Activated CD4-positive, alpha-beta T cell treated with anti-CD3 and anti-CD28 coated beads for 1 hour (primary cell): ENCODE results near the gene EFCAB6.

Experiments
- DNase-seq: peaks from one replicate; pipeline ENCODE4 v3.0.0-alpha.2; 2020

EFCAB6 gene

DNA sequence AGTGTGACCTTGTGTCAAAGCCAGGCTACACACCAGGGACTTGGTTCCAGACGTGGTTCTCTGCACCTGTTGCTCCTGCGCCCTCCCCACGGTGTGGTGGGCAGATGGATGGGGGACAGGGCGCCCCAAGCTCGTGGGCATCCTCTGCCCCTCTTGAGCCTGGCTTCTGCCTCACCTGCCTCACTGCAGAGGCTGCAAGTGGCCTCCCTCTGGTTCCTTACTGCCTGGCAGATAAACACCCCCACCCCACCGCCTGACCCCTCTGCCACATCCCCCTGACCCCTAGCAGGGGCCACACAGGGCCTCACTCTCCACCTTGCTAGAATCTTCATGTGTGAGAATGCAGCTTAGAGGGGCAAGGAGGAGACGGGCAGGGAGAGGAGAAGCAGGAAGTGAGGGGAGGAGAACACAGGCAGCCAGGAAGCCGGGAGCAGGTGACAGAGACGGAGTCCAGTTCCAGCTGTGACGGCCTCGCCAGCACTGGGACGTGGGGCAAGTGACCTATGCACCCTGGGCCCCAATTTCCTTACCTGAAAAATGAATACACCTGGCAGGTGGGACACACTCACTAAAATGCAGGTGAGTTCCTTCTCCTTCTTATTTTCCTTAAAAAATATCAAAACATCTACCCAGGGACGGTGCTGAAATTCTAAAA lies 178.3 kb downstream of the EFCAB6 start:
- DNase-seq: no peak

DNA sequence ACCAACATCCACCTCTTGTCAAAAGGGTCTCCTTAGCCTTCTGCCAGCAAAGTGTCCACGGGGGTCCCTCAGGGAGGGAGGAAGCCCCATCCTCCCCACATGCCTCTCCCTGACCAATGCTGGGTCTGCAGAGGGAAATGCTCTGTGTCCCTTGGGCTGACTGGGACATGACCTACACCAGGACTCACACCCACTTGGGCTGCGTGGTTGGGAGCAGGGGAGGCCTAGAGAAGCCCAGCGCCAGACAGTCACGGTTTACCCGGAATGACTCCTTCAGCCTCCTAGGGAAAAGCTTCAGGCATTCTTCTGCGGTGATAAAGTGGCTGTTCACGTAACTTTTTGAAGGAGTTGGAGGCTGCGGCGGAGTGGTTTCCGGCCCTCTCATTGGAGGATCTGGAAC lies 180.3 kb downstream of the EFCAB6 start:
- no peak for DNase-seq

DNA sequence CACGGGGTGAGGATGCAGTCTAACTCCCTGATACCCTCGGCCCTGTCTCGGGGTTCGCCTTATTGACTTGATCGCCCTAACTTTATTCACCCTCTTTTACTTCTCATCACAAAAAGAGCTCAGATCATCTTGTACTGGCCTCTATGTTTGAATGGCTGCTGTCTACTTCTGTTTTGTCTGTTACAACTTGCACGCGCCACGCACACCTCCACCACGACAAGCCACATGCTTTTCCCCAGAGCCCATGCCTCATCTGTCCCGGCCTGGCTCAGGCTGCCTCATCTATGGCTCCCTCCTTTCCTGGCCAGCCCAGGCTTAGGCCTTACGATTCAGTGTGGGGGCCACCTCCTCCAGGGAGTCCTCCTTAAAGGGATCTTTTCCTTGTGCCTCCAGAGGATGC lies 180.9 kb downstream of the EFCAB6 start:
- DNase-seq: no peak

DNA sequence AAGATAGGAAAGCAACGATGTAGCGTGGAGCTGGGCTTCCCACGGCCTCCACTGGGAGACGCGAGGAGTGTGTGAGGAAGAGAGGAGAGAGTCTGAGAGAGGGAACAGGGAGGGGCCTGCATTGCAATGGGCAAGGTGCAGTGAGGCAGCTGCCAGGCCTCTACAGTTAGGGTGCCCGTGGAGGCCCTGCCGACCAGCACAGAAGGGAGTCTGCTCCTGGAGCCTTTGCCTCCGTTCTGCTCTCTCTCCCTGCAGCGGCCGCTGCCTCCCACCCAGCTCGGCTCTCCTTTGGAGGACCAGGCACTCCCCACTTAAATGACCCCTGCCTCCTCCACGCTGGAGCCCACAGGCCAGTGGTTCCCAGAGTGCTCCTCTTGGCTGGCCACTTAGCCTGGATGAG lies 181.7 kb downstream of the EFCAB6 start:
- DNase-seq: no peak

DNA sequence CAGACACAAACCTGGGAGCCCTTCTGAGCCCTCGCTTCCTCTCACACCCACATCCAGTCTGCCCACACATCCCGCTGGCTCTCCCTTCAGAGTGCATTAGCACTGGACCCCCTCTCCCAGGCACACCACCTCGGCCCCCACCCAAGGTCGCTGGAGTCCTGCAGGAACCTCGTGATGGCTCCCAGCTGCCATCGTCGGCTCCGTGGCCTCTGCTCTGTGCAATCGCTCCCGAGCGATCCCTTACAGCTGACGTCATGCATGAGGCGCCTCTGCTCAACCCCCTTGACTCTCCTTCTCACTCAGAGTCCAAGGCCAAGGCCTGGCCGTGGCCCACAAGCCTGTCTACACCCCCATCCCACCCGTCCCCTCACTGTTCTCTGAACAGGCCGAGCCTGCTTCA lies 183.9 kb downstream of the EFCAB6 start:
- DNase-seq: no peak

DNA sequence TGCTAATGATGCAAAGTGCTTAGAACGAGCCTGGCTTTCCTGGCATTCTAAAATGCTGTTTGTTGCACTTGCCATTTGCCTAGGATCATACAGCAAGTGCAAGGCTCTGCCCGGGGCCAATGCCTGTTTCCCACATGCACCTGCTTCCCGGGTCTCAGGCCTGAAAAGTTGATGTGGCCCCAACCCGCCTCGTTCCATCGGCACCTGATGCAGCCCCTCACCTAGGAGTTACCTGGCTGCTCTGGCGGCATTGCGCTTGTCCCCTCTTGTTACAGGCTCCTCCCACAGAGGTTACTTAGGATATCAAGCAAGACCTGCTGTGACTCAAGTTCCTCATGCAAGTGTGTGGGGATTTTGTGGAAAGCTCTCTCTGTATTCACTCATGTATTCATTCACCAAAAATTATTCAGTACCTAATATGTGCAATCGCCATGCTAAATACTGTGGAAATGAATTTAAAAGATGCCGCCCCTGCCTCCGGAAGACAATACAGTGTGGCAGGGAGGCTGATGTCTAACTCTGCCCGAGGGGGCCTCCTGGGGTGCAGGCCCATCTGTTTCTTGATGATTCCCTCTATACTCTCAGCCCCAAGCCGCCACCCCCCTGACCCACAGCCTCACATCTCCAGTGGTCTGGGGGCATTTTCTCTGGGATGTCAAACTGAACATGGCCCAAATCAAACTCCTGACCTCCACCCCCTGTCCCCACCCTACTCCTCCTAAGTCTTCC lies 184.5 kb downstream of the EFCAB6 start:
- DNase-seq: no peak

DNA sequence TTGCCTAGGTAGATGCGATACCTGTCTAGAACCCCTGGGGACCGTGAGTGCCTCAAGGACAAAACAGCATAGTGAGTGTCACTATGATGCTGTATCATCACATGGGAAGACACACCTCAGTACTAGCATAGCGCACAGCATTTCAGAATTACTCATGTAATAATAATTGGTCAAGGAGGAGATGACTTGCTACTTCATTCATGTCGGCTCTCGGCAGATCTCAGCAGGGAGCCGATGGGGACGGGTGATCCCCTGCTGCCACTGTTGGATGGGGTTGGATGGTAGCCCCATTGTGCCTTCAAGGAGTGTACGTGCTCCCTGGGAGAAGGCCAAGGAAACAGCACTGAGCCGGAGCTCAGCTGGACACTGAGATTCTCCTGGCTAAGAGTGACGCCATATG lies 186.9 kb downstream of the EFCAB6 start:
- no peak for DNase-seq

DNA sequence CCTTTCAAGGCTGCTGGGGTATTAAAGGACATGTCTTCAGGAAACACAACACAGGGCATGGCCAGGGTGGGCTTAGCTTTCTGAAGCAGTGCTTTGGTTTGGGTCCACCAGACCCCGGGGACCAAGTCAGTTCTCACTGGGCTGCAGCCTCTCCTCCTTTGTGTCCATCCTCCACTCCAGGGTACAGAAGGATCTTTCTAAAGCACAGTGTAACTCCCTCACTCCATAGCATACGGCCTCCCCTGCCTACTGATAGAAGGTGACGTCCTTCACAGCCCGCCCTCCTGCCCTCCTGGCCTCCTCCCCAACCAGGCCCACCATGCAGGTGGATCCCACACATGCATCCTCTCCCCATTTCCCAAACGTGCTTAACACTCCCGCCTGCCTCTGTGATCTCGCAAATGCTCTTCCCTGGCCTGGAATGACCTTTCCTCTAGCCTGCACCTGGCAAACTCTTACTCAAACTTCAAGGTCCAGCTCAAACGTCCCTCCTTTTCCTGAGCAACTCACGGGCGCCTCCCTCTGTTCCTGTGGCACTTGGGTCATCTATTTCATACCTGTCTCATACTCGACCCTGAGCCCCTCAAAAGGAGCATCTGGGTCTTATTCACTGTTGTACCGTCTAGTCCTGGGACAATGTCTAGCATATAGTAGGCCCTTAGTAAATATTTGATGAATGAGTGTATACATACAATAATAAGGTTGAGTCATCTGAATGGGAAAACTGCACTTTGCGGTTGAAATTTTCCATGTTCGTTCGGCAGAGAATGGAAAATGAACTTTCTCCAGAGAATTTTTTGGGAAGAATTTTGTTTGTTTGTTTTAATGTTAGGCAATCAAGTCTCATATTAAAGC lies 187.7 kb downstream of the EFCAB6 start:
- no peak for DNase-seq

DNA sequence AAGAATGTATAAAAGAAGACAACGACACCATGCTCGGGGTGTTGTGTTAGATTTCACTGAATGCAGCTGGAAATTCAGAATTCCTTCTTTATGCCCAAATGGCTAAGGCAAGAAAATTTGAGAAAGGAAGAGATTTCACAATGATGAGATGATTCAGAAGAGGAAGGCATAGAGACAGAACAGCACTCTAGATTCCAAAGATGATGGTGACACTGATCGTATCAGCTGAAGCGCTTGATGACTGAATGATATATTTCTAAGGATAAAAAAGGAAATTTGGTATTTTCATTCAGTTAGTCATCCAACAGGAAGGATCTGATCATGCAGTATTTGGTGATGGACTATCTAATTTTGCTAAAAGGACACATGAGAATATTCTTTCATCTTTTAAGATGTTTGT lies 189.2 kb downstream of the EFCAB6 start:
- DNase-seq: no peak

DNA sequence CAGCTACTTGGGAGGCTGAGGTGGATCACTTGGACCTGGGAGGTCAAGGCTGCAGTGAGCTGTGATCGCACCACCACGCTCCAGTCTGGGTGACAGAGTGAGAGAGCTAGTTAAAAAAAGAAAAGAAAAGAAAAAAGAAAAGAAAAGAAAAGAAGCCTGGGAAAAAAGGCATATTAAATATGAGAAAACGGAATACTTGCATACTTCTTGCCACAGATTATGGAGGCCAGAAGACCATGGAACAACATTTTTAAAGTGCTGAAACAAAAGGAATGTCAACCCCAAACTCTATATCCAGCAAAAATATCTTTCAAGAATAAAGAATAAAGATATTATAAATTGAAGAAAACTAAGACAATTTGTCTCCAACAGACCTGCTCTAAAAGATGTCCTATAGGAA lies 191.9 kb downstream of the EFCAB6 start:
- DNase-seq: no peak

DNA sequence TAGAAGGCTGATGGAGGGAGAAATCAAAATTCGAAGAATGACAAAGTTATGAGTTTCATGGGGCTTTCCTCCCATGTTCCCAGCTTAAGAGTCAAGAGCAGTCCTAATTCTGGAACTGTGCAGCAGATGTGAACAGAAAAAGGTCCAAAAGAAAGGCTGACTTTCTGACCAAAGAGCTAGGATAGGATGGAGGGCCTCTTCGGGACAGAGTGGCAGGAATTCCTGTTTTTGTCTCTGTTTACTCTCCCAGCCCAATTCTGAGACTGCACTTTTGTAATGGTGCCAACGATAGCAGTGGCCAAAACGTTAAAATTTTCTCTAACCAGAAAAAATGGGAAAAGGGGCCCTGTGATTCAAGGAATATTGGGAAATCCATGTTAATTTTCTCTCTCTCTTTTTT lies 193.6 kb downstream of the EFCAB6 start:
- DNase-seq: no peak

DNA sequence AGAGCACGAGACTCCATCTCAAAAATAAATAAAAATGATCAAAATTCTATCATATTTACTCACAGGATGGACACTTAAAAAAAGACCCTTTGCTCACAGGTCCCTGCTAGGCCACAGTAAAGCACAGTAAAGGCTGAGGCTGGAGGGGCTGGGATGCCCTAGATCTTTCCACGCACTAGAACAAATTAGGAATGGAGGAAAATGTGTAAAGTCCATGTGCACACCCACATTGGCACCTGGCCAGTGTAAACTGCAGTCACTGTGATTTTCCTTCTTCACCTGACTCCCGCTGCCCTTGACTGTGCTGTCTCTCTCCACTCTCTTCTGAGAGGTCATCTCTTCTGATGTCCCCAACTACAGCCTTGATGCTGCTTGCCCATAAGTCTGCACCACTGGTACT lies 195.5 kb downstream of the EFCAB6 start:
- DNase-seq: no peak

DNA sequence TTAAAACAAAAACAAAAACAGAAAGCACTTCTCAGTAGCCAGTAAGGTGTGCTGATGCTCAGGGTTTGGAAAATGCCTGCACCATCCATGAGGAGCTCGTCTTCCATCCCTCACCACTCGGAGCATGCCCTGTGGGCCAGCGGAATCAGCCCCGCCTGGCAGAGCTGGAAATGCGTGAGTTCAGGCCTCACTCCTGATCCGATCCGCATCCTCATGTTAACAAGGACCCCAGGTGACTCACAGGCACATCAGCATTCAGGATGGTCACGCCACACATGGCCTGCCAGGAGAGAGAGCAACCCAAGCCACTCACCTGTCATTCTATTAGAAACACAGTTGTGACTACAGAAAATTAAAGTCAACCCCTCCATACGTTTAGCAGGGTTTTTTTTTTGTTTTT lies 211.8 kb downstream of the EFCAB6 start:
- no peak for DNase-seq

DNA sequence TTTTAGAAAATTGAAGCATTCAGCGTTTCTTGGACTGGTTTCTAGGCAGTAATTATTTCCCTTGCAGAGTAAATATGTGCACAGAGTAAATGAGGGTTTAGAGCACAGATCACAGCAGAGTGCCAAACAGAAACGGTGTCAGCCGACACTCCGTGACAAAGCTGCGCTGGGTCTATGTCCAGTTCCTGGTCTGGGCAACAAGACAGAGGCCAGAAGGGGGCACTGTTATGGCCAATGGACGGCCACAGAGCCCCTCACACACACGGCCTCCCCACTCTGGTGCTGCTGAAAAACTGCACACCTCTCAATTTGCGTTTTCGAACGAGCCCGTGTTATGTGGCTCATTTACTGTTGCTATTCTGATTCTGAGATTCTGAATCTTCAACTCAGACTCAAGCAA lies 219.6 kb downstream of the EFCAB6 start:
- no peak for DNase-seq

DNA sequence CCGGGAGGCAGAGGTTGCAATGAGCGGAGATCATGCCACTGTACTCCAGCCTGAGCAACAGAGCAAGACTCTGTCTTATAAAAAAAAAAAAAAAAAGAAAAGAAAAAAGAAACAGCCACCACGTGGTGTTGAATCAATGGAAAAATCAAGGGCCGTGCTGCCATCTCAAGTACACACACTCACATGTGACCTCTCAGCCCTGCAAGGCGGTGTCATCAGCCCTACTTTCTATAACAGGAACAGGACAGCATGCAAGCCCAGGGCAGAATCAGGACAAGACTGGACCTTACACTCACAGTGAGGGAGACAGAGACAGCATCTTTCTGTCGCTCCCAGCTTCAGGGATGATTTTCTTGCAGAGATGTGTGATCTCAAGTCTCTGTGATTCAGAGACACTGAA lies 220.7 kb downstream of the EFCAB6 start:
- no peak for DNase-seq

DNA sequence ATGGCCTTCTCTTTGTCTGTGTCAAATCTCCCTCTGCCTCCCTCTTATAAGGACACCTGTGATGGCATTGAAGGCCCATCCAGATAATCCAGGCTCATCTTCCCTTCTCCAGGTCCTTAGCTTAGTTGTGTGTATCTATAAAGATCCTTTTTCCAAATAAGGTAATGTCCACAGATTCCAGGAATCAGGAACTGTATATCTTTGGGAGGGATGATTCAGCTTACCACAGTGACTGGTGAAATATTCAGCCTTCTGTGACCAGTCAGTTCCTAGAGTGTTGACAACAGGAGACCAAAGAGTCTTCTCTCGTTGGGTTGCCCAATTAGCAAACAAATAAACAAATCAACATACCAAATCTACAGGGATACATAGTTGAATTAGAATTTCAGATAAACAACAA lies 224.5 kb downstream of the EFCAB6 start:
- no peak for DNase-seq

DNA sequence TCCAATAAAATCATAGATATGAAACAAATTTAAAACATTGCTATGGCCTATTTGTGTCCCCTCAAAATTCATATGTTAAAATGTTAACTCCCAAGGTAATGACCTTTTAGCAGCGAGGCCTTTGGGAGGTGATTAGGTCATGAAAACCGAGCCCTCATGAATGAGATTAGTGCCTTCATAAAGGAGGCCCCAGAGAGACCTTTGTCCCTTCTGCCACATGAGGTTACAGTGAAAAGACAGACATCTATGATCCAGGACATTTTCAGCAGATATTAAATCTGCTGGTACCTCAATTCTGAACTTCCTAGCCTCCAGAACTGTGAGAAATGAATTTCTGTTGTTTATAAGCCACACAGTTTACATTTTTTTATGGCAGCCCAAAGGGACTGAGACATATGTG lies 228.6 kb downstream of the EFCAB6 start:
- no peak for DNase-seq

DNA sequence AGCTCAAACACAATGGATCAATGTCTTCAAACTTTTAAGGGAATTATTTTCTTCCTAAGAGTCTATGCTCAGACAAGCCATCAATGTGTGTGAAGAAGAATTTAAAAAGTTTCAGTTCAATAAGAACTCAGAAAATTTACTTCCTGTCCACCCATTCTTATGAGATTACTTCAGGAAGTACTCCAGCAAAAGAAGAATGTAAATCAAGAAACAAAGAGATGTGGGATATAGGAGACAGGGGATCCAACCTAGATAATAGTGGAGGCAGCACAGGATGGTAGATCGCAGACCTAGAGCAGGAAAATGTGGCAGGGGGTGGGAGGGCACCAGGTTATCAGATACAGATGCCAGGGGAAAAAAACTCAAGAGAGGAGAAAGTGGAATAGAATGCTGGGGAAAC lies 229.7 kb downstream of the EFCAB6 start:
- DNase-seq: no peak

DNA sequence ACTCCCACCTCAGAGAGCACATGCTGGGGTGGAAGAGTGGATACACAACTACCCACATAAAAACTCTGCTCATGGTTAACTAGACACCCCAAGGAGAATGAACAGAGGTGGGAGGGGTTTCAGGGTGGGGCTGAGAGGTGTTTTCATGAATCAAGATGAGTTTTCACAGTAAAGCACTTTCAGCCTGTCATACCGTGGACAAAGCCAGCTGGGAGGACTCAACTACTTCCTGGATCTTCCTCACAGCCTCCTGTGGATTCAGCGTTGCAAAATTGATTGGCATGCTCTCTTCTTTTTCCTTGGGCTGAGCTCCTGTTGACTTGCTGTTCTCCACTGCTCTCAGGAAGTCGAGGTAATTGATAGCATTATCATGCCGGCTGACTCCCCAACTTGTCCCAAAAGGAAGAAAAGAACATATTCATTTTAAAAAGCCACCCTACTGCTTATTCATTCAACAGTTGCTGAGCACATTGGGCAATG lies 231.8 kb downstream of the EFCAB6 start:
- no peak for DNase-seq

DNA sequence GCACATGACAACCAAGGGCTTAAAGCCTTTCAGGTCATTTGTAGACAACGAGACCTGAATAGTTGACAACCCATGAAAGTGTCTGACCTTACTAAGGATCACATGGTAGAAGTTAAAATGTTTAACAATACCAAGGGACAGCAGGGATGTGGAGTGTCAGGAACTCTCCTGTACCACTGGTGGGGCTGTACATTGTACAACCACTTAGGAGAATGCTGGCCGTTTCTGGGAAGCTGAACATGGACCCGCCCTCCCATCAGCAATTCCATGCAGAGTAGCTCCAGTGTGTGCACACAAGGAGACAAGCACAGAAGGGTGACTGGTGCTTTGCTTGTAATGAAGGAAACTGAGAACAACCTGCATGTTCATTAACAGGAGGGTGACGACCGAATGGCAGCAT lies 237.4 kb downstream of the EFCAB6 start:
- no peak for DNase-seq

DNA sequence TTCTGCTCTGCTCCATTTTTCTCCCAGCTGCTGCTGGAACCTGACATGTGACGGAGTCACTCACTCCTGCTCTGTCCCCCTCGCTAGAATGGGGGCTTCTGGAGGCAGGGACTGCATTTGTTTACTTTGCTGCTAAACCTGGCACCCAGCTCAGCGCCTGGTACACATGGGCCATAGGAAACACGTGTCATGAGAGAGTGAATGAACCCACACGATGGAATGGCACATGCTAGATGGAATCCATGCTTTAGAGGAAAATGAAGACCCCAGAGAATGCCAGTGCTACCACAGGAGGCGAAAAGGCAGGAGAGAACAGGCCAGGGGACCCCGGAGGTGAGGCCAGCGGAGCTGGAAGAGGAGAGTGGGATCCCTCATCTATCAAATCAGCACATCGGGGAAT lies 239.4 kb downstream of the EFCAB6 start:
- no peak for DNase-seq

DNA sequence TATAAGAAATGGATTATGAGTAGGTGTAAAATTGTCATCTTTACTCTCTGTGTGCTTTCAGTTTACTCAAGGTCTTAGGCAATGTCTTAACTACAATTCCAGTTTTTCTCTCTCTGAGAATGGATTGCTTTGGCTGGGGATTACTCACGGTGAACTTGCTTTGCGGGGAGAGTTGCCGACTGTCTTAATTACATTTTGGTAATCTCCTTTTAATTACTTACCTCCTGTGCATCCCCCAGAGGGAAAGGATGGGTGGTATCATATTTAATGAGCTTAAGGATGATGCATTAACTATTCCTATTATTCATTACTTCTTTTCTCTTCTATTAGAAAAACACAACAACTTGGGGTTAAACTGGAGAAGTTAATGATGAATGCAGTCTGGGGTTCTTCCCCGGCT lies 240.9 kb downstream of the EFCAB6 start:
- no peak for DNase-seq

DNA sequence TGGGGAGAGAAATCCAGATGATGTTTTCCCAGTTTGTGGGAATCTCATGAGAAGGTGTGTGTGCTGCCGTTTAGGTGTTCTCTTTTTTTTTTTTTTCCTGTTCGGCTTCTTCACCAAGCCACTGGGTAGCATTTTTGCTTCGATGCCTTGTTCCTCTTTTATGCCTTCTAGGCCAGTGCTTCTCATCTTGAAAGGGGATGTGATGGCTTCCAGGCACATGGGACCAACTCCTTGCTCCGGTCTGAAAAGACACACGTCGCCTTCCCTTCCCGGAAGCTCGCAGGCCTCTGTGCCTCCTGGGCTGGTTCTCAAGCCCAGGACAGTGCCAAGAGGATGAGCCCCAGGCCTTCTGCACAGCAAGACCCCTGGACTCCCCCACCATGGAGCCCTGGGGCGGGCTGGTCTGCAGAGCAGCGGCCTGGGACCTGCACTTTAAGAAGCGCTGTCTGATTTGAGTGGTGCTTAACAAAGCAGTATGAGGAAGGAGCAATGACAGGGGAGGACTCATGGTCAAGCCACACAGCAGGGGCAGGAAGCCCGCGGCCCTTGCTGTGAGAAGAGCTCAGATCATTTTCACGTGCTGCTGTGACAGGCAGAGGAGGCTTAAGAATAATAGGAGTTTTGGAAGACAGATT lies 241.5 kb downstream of the EFCAB6 start:
- DNase-seq: no peak
